T-helper 2 cell (primary cell): Measurements from ENCODE around the gene GYS2.
A peak's percentile ranks its signal among the peaks of the same experiment; 100 is the strongest.
"Not testable (repeated sequence)": the region's sequence is repeated elsewhere in the genome, so short reads cannot be mapped to it uniquely, and the experiment has no call there.

Experiments used
- DNase-seq, 5 experiments: peaks; one replicate each; pipeline versions ENCODE4 v3.0.0 to v3.0.0-alpha.2; 2012 to 2022
- total RNA-seq, 2 donors: gene quantifications; one replicate each; lab custom pipeline; 2026; lab: John Stamatoyannopoulos, UW

GYS2 gene
- 0 reads per million in 2 donors for total RNA-seq

DNA sequence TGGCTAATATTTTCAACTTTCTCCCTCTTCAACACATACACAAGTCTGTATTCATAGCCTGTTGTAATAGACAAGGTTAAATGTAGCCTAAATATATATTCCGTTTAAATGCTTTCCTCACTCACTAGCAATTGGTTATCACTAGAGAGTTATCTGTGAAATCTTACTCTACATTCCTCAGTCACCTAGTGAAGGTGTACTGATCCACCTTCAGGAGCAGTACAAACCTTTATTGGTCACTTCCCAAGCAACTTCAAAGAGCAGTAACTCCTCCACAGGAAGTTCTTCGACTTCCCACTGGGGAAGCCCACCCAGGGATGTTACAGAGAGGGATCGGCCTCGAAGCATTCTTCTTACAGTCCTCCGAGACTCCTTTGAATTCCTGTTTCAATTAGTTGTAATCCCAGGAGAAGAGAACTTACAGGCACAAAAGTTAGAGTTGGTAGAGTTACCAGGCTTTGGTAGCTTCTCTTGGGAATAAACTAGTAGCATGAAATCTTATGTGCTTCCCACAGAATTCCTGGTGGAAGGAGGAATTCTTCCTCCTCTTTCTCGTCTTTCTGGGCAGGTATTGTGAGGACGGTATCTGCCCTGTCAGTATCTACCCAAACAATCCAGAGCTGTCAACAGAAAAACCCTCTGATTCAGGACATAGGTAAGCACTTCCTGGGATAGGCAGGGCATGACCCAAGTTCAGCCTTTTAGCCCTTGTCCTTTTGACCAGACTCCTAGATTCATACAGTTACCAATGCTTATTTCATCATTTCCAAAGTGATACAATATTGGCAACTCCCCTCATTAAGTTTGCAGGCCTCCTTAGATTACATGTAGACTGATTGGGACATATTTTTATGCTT is at the start of gene GYS2:
TSS of gene GYS2 (minus strand) at position 603 of the 857 bp plus-strand sequence. CDS start at position 348, 255 bp downstream.
- no peak for DNase-seq

DNA sequence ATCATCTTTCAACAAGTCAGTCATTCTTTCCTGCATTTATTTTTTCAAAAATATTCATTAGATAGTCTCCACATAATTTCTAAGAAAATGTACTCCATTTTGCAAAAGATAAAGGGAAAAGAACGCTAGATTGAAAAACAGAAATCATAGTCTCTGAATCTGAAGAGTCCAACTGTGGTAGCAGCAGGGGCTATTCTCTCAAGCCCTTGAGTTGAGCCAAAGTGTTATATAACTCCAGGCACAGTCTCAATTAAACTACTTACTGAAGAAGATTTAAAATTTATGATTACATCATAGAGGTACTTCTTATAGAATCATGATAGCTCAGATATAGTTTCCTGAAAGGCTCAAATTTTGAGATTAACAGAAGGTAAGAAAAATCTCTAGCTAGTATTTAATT is 47.2 kb upstream of the GYS2 start:
- DNase-seq = no peak

DNA sequence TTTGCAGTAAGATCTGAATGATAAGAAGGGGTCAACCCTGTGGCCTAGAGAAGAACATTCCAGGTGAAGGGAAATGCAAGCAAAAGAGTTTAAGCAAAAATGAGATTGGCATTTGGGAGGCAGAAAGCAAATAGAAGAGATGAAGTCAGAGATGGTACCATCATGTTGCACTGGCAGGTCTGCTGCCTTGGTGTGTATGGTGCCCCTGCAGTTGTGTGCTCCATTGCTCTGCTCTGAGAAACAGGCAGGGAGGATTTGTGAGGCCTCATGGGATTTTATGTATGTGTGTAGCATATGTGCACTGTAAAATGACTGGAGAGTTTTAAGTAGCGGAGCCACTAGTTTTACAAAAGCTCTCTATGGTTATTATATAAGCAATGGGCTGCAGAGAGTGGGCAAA is 46.4 kb upstream of the GYS2 start:
- DNase-seq = no peak

DNA sequence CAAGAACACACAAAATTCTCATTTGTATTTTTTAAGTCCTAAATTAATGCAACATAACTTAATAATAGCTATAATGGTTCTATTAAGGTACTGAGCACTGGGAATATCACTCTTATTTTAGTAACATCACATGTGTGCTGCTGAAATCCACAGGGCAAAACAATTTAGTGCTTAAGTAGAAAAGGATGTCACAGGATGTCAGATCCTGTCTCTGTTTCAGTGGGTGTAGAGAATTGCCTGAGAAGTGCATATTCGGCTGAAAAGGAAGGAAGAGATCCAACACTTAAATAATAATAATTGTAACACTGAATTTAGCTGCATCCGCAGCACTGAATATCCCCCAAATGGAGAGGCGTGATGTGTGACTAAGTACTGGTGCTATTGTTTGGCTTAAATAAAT is 44.4 kb upstream of the GYS2 start:
- no peak for DNase-seq

DNA sequence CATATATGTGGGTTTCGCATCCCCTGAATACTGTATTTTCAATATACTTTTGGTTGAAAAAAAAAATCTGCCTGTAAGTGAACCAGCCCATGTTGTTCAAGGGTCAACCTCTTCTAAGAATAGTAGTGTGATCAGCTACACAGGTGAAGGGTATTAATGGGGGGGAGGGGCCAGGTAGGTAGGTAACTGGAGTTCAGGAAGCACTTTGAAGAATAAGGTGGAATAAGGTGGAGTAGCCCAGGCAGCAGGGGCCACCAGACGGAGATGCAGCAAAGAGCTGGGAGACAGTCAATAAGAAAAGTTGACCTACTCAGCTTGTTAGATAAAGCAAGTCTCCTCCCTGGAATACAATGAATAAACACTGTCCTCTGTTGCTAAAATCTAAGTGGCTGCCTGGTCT is 43.7 kb upstream of the GYS2 start:
- DNase-seq = no peak

DNA sequence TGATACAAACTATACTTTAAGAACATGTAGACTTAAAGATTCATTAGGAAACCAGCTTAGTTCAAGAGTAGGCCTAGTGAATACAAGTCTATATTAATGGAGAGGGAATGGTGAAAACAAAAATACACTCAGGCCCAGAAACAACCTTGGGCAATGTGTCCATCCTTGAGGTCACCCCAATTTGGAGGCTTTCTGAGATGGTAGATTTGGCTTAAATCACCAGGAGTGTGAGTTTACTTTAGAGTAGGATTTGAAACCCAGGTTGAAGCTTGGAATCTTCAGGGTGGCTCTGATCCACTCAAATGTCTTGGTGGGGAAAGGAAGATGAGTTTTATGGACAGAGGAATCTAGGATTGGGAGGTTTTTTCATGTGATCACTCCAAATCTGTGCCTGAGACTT is 42.5 kb upstream of the GYS2 start:
- DNase-seq = no peak

DNA sequence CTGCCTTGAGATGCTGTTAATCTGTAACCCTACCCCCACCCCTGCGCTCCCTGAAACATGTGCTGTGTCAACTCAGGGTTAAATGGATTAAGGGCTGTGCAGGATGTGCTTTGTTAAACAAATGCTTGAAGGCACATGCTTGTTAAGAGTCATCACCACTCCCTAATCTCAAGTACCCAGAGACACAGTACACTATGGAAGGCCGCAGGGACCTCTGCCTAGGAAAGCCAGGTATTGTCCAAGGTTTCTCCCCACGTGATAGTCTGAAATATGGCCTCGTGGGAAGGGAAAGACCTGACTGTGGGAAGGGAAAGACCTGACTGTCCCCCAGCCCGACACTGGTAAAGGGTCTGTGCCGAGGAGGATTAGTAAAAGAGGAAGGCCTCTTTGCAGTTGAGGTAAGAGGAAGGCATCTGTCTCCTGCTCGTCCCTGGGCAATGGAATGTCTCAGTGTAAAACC is 40.4 kb upstream of the GYS2 start:
- DNase-seq = not testable (repeated sequence)

DNA sequence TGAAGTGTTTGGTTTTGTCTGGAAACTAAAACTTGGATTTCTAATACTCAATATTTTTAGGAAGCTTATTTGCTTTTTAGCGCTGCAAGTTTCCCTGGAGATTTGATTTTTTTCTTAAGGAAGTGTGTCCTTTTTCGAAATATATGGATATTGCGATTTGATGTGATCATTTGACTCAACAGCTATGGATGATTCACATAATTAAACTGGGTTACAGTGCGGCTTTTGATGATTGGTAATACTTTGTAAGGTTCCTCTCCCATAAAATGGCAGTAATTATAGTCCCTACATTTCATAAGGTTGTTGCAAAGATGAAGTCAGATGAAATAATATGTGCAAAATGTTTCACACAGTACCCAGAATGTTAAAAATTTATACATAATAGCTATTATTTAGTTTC is 39.9 kb upstream of the GYS2 start:
- DNase-seq = no peak

DNA sequence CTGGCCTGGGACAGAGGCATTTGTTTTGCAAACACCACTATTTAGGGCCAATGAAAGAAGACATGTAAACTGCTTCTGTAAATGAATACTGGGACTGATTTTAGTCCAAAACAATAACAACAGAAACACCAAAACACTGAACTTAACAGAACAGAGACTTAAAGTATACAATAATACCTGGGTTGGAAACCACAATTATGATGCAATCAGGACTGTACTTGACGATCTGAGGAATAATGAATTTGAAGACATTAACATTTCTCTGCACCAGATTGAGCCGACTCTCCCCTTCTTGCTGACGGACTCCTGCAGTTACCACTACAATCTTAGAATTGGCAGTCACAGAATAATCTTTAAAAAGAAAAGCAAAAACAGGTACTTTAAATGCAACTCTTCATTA is 39.1 kb upstream of the GYS2 start:
- DNase-seq = no peak

DNA sequence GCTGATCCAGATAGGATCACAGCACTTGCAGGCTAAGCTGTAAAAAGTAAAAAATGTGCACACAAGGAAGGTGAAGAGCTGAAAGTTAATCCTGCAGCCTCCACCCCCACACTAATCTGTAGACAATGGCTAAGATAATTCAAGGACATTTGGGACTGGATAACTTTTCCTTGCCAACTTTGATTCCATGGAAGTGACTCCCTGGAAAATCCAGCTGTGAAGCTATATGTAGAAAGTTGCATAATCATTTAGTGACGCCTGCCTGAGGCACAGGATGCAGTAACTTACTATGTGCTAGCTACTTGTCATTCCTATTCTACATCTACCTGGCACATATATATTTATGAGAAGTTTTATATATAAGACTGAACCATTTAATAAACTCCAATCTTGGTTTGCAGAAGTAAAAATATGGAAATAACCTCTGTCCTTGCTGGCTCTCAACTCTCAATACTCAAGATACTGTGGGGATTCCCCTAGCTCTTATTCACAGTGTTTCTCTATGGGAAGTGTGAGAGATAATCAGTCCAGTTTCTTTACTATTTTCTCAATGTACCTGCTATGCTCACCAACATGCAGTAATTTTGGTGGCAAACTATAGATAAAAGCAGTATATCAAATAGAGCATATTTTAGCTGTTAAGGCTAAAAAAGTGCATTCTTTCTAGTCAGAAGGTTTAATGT is 38.2 kb upstream of the GYS2 start:
- no peak for DNase-seq

DNA sequence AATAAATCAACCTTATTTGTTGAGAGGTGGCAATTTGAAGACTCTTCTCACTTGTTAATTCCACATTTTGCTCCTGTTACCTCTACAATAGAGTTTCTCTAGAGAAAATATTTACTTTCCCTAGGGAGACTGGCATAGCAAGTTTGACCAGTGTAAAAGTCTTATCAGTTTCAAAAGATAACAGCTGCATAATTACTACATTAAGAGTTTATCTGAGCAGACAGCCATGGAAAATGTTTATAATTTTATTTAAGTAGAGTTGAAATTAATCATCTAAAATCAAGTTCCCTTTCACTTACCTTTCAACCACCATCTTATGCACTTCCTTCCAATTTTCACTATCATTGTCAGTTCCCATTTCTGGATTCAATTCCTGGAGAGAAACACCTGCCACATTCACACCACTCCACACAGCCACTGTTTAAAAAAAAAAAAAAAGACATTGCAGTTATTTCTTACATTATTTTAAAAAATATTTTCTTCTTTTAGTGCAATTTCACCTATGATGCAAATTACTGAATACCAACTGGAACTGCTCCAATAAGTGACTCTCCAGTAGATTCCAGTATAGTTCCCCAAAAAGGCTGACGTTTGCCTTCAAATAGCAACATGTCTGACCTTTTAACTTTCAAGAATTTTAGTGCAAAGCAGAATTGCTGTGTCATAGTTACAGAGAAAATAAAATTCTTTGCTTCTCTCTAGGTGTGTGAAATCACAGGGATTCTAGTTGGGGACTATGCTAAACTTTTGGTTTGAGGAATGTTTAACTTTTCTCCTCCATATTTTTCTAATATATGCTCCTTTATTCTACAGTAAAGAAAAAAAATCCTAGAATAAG is 33.6 kb upstream of the GYS2 start:
- no peak for DNase-seq

DNA sequence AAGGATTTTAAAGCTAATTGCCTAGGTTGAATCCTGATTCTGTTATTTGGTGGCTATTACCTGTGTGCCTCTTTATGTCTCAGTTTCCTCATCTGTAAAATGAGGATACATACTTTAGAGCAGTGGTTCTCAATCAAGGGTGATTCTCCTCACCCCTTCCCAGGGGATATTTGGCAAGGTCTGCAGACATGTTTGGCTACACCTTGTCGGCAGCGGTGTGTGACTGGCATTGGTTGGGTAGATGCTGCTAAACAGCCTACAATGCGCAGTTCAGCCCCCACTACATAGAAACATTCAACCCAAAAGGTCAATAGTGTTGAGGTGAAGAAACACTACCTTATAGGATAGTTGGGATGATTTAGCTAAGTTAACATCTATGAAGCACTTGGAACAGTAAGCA is 29.6 kb upstream of the GYS2 start:
- no peak for DNase-seq

DNA sequence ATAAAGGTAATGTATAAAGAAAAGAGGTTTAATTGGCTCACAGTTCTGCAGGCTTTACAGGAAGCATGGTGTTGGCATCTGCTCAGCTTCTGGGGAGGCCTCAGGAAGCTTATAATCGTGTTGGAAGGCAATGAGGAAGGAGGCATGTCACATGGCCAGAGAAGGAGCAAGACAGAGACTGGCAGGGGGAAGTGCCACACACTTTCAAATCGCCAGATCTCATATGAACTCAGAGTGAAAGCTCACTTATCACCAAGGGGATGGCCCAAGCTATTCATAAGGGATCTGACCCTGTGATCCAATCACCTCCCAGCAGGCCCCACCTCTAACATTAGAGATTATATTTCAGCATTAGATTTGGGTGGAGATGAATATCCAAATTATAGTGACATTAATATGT is 26.7 kb upstream of the GYS2 start:
- DNase-seq = no peak

DNA sequence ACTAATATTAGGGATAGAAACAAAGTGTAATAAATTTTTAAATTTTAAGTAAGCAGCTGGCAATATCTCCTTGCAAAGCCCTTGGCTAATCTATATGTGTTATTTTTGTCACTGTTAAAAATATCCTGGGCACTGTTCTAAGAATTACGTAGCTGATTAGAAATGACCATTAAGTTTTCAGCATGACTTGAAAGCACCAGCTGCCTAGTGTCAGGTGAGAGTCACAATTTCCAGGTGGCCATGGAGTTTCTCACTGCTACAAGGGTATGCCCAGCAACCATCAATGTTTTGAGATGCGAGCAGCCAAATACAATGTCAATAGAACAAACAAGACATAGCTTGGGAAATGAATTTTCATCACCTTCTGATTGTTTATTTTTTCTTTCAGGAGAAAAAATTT is 23.3 kb upstream of the GYS2 start:
- no peak for DNase-seq

DNA sequence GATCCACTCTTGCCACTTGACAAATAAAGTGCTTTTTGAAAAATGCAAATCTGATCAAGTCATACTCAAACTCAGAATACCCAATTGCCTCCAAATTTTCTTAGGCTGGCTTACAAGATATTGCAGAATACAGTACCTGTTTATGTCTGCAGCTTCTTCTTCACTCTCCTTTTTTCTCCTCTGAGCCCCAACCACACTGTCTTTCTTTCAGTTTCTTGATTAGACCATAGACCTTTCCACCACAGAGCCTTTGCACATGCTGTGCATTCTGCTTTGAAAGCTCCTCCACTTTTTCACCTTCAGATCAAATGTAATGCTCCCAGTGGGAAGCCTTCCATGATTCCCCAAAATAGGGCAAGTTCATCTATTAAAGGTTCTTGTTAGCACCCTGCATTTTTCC is 13.9 kb upstream of the GYS2 start:
- peak in 1 of 5 experiments; percentile 52 for DNase-seq

DNA sequence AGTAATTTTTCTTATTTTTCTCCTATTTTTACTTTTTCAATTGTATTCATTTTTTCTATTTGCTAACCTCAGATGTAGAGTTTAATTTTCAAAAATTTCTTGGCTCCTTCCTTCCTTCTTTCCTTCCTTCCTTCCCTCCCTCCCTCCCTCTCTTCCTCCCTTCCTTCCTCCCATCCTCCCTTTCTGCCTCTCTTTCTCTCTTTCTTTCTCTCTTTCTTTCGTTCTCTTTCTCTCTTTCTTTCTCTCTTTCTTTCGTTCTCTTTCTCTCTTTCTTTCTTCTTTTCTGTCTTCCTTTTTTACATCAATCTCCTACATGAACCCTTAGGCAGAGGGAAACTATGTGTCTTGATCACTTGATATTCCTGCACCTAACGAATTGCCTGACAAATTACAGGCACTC is 12.4 kb upstream of the GYS2 start:
- no peak for DNase-seq

DNA sequence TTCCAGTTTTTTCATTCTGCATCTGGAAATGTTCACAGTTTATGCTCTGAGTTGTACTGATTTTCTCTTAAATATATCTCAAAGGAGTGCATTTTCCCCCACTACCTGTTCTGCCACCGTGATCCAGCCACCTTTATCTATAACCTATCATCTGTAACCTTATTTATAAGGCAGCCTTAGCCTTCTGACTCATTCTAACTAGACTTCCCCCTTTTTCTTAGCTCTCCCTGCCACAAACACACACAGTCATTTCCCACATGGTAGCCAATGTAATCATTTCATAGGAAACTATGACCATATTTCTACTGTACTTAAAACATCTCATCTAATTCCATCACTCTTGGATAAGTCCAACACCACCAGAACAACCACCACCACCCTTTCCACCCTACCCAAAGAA is 10.8 kb upstream of the GYS2 start:
- DNase-seq = peak in 1 of 5 experiments; percentile 63

DNA sequence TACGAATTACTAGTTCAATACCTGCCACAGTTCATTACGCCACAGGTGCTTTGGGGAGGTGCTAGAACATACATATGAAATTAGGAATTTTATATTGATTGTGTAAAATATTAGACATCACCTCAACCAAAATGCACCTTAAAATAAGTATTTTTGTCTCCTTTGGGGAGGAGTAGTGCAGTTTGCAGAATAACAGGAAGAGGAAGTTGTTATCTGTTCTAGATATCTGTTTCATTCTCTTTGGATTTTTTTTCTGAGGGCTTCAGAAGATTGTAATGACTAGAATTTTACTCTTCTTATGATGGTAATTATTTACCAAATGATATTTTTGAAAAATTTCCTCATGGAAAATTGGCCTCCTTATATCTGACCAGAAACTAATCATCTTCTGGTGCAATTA is 9.9 kb upstream of the GYS2 start:
- peak in 1 of 5 experiments; percentile 56 for DNase-seq

DNA sequence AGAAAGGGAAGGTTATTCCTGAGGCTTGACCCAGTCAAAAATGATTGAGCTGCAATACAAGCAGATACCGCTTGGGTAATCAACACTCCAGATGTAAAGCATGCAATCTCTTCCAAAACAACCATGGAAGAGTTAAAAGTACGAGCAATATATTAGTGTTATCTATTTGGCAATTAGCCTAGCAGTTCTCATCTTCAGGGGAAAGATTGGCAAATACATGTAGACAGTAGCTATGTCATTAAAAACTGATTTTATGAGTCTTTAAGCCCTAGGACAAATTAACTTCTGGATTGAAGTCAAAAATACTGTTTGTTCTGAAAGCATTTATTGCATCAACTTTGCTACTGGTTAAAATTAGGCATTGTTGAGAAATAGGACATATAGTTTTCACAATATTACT is 9.3 kb upstream of the GYS2 start:
- DNase-seq = no peak

DNA sequence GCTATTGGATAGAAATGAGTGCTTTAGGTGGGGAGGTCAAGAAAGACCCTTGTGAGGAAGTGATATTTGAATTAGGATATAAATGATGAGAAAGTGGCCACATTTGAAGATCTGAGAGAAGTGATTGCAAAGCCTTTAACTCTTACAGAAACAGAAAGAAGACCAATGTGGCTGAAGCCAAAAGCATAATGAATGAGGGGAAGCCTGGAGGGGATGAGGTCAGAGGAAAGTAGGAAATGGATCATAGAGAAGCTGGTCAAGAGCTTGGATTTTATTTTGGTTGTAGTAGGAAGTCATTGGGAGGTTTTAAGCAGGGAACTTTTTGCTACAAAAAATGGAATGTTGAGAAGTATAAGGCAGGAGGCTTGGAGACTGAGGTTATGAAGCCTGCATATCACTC is 3.5 kb upstream of the GYS2 start:
- DNase-seq = no peak

DNA sequence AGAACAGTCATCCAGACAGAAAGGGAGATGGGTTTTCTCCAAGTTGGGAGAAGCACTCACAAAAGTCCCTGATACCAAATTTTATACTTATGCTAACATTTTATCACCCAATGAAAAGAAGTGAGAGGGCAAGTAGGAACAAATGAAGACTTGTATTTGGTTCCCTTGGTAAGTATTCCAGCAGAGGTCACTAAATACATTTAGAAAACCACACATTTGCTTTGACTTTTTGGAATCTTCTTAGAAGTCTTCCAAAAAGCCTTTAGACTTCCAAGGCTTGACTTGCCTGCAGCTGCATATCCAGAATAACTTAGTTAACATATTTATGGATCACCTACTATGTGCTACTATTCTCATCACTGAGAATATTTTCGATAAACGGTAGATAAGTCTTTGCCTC is 3.1 kb upstream of the GYS2 start:
- peak in 2 of 5 experiments; percentile 4 to 30 for DNase-seq

DNA sequence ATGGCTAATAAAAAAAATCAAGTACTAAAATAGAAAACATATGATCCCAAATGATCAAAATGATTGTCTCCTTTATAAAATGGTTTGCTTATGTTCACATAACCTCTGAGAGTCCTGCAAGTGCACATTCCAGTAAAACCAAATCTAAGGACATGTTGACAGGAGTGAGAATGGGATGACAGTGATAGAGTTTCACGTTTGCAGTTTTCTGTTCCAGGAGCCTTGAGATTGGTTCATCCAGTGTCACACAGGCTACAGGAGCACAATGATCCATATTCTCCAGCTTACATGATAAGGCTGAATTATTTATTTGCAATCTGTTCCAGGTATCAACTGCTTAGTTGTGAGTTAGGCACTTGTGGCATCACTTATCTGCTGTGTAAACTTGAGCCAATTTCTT is 1.5 kb upstream of the GYS2 start:
- DNase-seq = no peak

DNA sequence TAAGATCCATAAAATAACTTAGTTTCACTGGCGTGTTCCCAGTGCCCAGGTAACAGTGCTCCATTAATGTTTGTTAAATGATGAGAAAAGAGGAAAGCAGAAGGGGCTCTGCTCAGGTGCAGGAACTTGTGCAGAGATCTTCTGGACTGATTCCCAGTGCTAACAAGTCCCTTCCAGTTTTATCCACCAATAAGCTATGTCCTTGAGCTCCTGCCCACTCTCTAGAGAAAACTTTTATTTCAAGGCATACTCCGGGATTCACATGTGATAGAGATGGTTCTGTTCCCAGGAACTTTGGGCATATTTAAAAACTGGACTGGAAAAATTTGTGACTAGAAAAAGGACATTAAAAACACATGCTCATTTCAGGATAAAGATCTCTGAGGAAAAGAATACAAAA is 1.9 kb downstream of the GYS2 start:
- no peak for DNase-seq
